HEK293 (cell line): ENCODE measurements around the gene CHST15.

Source experiments
- CTCF ChIA-PET: fragments of 350-600 bp; formaldehyde crosslinking; extraction: SDS; loops from one replicate; lab custom pipeline; 2021; ENCODE audit warnings: antibody characterized with exemption; lab: Yijun Ruan, JAX
- POLR2A ChIA-PET: fragments of 300-600 bp; formaldehyde crosslinking; extraction: SDS; loops from one replicate; lab custom pipeline; 2020; ENCODE audit warnings: antibody characterized with exemption, inconsistent platforms; lab: Yijun Ruan, JAX
- H3K27ac ChIP-seq: fragments of 200-500 bp; sonication (Bioruptor generic); 2 replicates; pipeline ENCODE4 v1.5.1; 2014; ENCODE audit warnings: low read depth, low read length, control low read depth, inconsistent platforms; ENCODE audit errors: extremely low read depth
- H3K36me3 ChIP-seq, 2 experiments: fragments of 200-500 bp in 1 of 2; sonication (Bioruptor generic) in 1 of 2; 1 replicate in 1 of 2; 2 replicates in 1 of 2; pipeline ENCODE4 v1.5.1; 2014 to 2017; ENCODE audit warnings: inconsistent platforms in 2 of 2, low read length in 2 of 2; ENCODE audit not compliant: control insufficient read depth in 2 of 2, insufficient read depth in 1 of 2
- H3K4me1 ChIP-seq: fragments of 200-500 bp; sonication (Bioruptor generic); 2 replicates; pipeline ENCODE4 v1.5.1; 2014; ENCODE audit warnings: mild to moderate bottlenecking, low read length, inconsistent platforms; ENCODE audit not compliant: control insufficient read depth, insufficient read depth
- H3K4me3 ChIP-seq: 2 replicates; pipeline ENCODE4 v1.5.1; 2011; ENCODE audit warnings: low read depth, mild to moderate bottlenecking, control low read depth, low read length, moderate library complexity
- H3K9me3 ChIP-seq: fragments of 200-500 bp; sonication (Bioruptor generic); 2 replicates; pipeline ENCODE4 v1.5.1; 2014; ENCODE audit warnings: low read depth, low read length, inconsistent platforms; ENCODE audit not compliant: control insufficient read depth, insufficient read depth
- HOXD13 ChIP-seq: sonication (generic); formaldehyde crosslinking; IDR thresholded peaks from 2 replicates; pipeline ENCODE4 v1.8.0; 2022; ENCODE audit warnings: missing genetic modification reagents, borderline replicate concordance
- KLF1 ChIP-seq: fragments of 450-650 bp; formaldehyde crosslinking; IDR thresholded peaks from 2 replicates; pipeline ENCODE4 v1.5.1; 2016; ENCODE audit warnings: missing biosample characterization, missing genetic modification characterization
- PATZ1 ChIP-seq: fragments of 450-650 bp; formaldehyde crosslinking; IDR thresholded peaks from 2 replicates; pipeline ENCODE4 v1.5.1; 2016; ENCODE audit warnings: missing biosample characterization, missing genetic modification characterization
- PRDM2 ChIP-seq: fragments of 450-650 bp; formaldehyde crosslinking; IDR thresholded peaks from 2 replicates; pipeline ENCODE4 v1.5.1; 2016; ENCODE audit warnings: missing biosample characterization, missing genetic modification characterization, borderline replicate concordance
- ZBTB1 ChIP-seq: fragments of 450-650 bp; formaldehyde crosslinking; IDR thresholded peaks from 2 replicates; pipeline ENCODE4 v1.5.1; 2016; ENCODE audit warnings: missing biosample characterization, missing genetic modification characterization
- ZBTB20 ChIP-seq: fragments of 450-650 bp; formaldehyde crosslinking; IDR thresholded peaks from 2 replicates; pipeline ENCODE4 v1.5.1; 2016; ENCODE audit warnings: missing biosample characterization, missing genetic modification characterization
- ZNF133 ChIP-seq: fragments of 450-650 bp; formaldehyde crosslinking; IDR thresholded peaks from 2 replicates; pipeline ENCODE4 v1.5.1; 2016; ENCODE audit warnings: missing biosample characterization, missing genetic modification characterization
- ZNF18 ChIP-seq: fragments of 450-650 bp; formaldehyde crosslinking; IDR thresholded peaks from 2 replicates; pipeline ENCODE4 v1.5.1; 2016; ENCODE audit warnings: missing biosample characterization, missing genetic modification characterization
- ZNF2 ChIP-seq: fragments of 450-650 bp; formaldehyde crosslinking; IDR thresholded peaks from 2 replicates; pipeline ENCODE4 v1.5.1; 2016; ENCODE audit warnings: missing biosample characterization, missing genetic modification characterization
- ZNF223 ChIP-seq: fragments of 450-650 bp; formaldehyde crosslinking; IDR thresholded peaks from 2 replicates; pipeline ENCODE4 v1.5.1; 2016; ENCODE audit warnings: missing biosample characterization, missing genetic modification characterization
- ZNF24 ChIP-seq: fragments of 450-650 bp; formaldehyde crosslinking; IDR thresholded peaks from 2 replicates; pipeline ENCODE4 v1.5.1; 2016; ENCODE audit warnings: missing biosample characterization, missing genetic modification characterization
- ZNF266 ChIP-seq: fragments of 450-650 bp; formaldehyde crosslinking; IDR thresholded peaks from 2 replicates; pipeline ENCODE4 v1.5.1; 2016; ENCODE audit warnings: missing biosample characterization, missing genetic modification characterization, low read depth
- ZNF302 ChIP-seq: fragments of 450-650 bp; formaldehyde crosslinking; IDR thresholded peaks from 2 replicates; pipeline ENCODE4 v1.5.1; 2016; ENCODE audit warnings: missing biosample characterization, missing genetic modification characterization, low read depth
- ZNF335 ChIP-seq: fragments of 450-650 bp; formaldehyde crosslinking; conservative IDR thresholded peaks from 2 replicates; pipeline ENCODE4 v1.5.1; 2016; ENCODE audit warnings: missing biosample characterization, missing genetic modification characterization
- ZNF544 ChIP-seq: fragments of 450-650 bp; formaldehyde crosslinking; IDR thresholded peaks from 2 replicates; pipeline ENCODE4 v1.5.0; 2017; ENCODE audit warnings: missing biosample characterization, missing genetic modification characterization
- ZNF701 ChIP-seq: fragments of 450-650 bp; formaldehyde crosslinking; IDR thresholded peaks from 2 replicates; pipeline ENCODE4 v1.5.1; 2016; ENCODE audit warnings: missing biosample characterization, missing genetic modification characterization
- ZSCAN18 ChIP-seq: fragments of 450-650 bp; formaldehyde crosslinking; IDR thresholded peaks from 2 replicates; pipeline ENCODE4 v1.5.1; 2016; ENCODE audit warnings: missing biosample characterization, missing genetic modification characterization
- ZSCAN4 ChIP-seq: fragments of 450-650 bp; formaldehyde crosslinking; IDR thresholded peaks from 2 replicates; pipeline ENCODE4 v1.5.1; 2017; ENCODE audit warnings: missing biosample characterization, missing genetic modification characterization
- TF ChIP-seq, protein P1 (sequence below): fragments of 450-650 bp; formaldehyde crosslinking; IDR thresholded peaks from 2 replicates; pipeline ENCODE4 v1.5.1; 2016; ENCODE audit warnings: missing biosample characterization, missing genetic modification characterization

CHST15 gene

GRCh38 chr10:124059551-124059950 lies 33.8 kb downstream of the CHST15 start (continued):
- TF ChIP-seq PRDM2 (tag by site-specific recombination) (no peak), ZSCAN18 (tag by site-specific recombination) (no peak), ZNF701 (tag by site-specific recombination) (no peak), ZNF335 (tag by site-specific recombination) (no peak), ZNF302 (no peak)
- TF ChIP-seq, protein P1, sequence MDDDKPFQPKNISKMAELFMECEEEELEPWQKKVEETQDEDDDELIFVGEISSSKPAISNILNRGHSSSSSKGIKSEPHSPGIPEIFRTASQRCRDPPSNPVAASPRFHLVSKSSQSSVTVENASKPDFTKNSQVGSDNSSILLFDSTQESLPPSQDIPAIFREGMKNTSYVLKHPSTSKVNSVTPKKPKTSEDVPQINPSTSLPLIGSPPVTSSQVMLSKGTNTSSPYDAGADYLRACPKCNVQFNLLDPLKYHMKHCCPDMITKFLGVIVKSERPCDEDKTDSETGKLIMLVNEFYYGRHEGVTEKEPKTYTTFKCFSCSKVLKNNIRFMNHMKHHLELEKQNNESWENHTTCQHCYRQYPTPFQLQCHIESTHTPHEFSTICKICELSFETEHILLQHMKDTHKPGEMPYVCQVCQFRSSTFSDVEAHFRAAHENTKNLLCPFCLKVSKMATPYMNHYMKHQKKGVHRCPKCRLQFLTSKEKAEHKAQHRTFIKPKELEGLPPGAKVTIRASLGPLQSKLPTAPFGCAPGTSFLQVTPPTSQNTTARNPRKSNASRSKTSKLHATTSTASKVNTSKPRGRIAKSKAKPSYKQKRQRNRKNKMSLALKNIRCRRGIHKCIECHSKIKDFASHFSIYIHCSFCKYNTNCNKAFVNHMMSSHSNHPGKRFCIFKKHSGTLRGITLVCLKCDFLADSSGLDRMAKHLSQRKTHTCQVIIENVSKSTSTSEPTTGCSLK (tag by site-specific recombination), result no peak
- TF ChIP-seq, all 188 proteins: peak for 0

DNA sequence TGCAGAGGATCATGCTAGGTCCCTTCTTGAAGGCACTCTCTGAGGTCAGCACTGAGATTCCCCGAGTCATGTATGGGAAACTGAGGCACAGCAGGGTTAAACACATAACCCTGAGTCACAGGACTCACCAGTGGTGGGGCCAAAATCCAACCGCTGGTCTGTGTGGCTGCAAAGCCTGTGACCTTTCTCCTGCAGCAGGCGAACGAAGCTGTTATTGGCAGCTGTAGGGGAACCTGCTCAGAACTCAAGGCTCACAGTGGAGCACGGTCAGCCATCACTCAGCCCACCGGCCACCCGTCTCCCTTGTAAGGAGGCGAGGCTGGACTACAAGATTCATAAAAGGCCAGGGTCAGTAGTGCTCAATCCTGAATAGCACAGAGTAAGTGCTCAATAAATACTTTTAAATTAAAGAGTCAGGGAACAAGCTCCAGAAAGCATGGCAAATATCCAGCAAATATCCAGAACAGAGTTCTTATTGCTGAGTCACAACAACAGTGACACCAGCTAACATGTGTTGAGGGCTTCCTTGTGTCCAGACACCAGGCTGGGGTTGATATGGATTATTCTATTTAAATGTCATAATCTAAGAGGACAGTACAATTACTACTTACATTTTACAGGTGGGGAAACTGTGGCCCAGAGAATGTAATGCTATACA lies 34.9 kb downstream of the CHST15 start:
- no peak overlapping the region for H3K4me3 ChIP-seq
- no peaks in the 10 kb centered on the region for H3K9me3 ChIP-seq
- TF ChIP-seq ZNF133 (no peak), PATZ1 (tag by site-specific recombination) (no peak), ZNF2 (tag by site-specific recombination) (no peak), ZNF223 (tag by site-specific recombination) (no peak), ZBTB1 (no peak), KLF1 (no peak), ZNF18 (tag by site-specific recombination) (no peak), ZNF544 (tag by site-specific recombination) (no peak), ZSCAN4 (no peak), HOXD13 (CRISPR knock-in tag) (no peak), ZNF266 (no peak), ZNF24 (tag by site-specific recombination) (no peak), ZBTB20 (no peak)
- TF ChIP-seq, all 188 proteins: peak for 0
- CTCF ChIA-PET, result no interaction called here
- Histone ChIP-seq H3K36me3 (no peaks in the 10 kb centered on the region), H3K27ac (no peak overlapping the region), H3K4me1 (no peaks in the 10 kb centered on the region)
- POLR2A ChIA-PET, result no interaction called here
